Liver (tissue), 9 donors: ENCODE data around the gene UPF3A. TPM values are rescaled to one million over a fixed set of nuclear protein-coding genes. Genes with fewer than 3 reads are reported as not detected.

Experiments used
- DNase-seq: peaks from one replicate; pipeline ENCODE4 v3.0.0-alpha.2; 2017; ENCODE audit warnings: low spot score
- H3K27ac ChIP-seq, 2 donors: one replicate each; pipeline ENCODE4 v1.7.0; 2013; ENCODE audit warnings: inconsistent platforms in 2 of 2, low read length in 2 of 2, control low read depth in 1 of 2, low read depth in 1 of 2, mild to moderate bottlenecking in 1 of 2
- H3K27me3 ChIP-seq, 4 donors: one replicate each; pipeline versions ENCODE4 v1.6.1 to v1.7.0; 2013; ENCODE audit warnings: low read length in 3 of 4, inconsistent platforms in 1 of 4, mild to moderate bottlenecking in 1 of 4, moderate library complexity in 1 of 4; ENCODE audit not compliant: control insufficient read depth in 4 of 4, insufficient read depth in 4 of 4
- H3K36me3 ChIP-seq, 4 donors: one replicate each; pipeline versions ENCODE4 v1.6.1 to v1.7.0; 2013; ENCODE audit warnings: low read length in 3 of 4, mild to moderate bottlenecking in 3 of 4, low read depth in 1 of 4, moderate library complexity in 1 of 4; ENCODE audit not compliant: control insufficient read depth in 4 of 4, insufficient read depth in 3 of 4
- H3K4me1 ChIP-seq, 4 donors: one replicate each; pipeline versions ENCODE4 v1.6.1 to v1.7.0; 2013; ENCODE audit warnings: low read length in 3 of 4, mild to moderate bottlenecking in 3 of 4, moderate library complexity in 1 of 4; ENCODE audit not compliant: control insufficient read depth in 4 of 4, insufficient read depth in 4 of 4
- H3K4me3 ChIP-seq, 3 donors: one replicate each; pipeline versions ENCODE4 v1.6.1 to v1.7.0; 2013; ENCODE audit warnings: low read length in 3 of 3, control low read depth in 1 of 3, low read depth in 1 of 3, mild to moderate bottlenecking in 1 of 3
- H3K9ac ChIP-seq, 2 donors: one replicate each; pipeline ENCODE4 v1.7.0; 2013; ENCODE audit warnings: low read length in 2 of 2, mild to moderate bottlenecking in 2 of 2, moderate library complexity in 2 of 2, control low read depth in 1 of 2, low read depth in 1 of 2
- H3K9me3 ChIP-seq, 4 donors: one replicate each; pipeline versions ENCODE4 v1.6.1 to v1.7.0; 2013; ENCODE audit warnings: low read length in 3 of 4; ENCODE audit not compliant: control insufficient read depth in 4 of 4
- ATF3 ChIP-seq: IDR thresholded peaks from 2 replicates; pipeline ENCODE4 v1.6.1; 2016; ENCODE audit warnings: antibody characterized with exemption
- FOXA1 ChIP-seq: IDR thresholded peaks from 2 replicates; pipeline ENCODE4 v1.6.1; 2016; ENCODE audit warnings: antibody characterized with exemption
- GABPA ChIP-seq, 2 donors: IDR thresholded peaks in 1 of 2; conservative IDR thresholded peaks in 1 of 2; 2 replicates each; pipeline ENCODE4 v1.6.1; 2016; ENCODE audit warnings: antibody characterized with exemption in 2 of 2, mild to moderate bottlenecking in 1 of 2, moderate library complexity in 1 of 2
- HNF4A ChIP-seq, 2 donors: conservative IDR thresholded peaks; 2 replicates each; pipeline ENCODE4 v1.6.1; 2016; ENCODE audit warnings: antibody characterized with exemption in 2 of 2, mild to moderate bottlenecking in 2 of 2
- HNF4G ChIP-seq: IDR thresholded peaks from 2 replicates; pipeline ENCODE4 v1.6.1; 2016; ENCODE audit warnings: antibody characterized with exemption
- JUND ChIP-seq, 2 donors: IDR thresholded peaks; 2 replicates each; pipeline ENCODE4 v1.6.1; 2016; ENCODE audit warnings: antibody characterized with exemption in 2 of 2
- MAX ChIP-seq: IDR thresholded peaks from 2 replicates; pipeline ENCODE4 v1.6.1; 2016; ENCODE audit warnings: antibody characterized with exemption
- NR2F2 ChIP-seq: IDR thresholded peaks from 2 replicates; pipeline ENCODE4 v1.6.1; 2016; ENCODE audit warnings: antibody characterized with exemption
- REST ChIP-seq: IDR thresholded peaks from 2 replicates; pipeline ENCODE4 v1.6.1; 2016; ENCODE audit warnings: antibody characterized with exemption, mild to moderate bottlenecking
- RXRA ChIP-seq, 2 donors: IDR thresholded peaks; 2 replicates each; pipeline ENCODE4 v1.6.1; 2017 to 2018; ENCODE audit warnings: antibody characterized with exemption in 2 of 2, mild to moderate bottlenecking in 1 of 2
- SP1 ChIP-seq: IDR thresholded peaks from 2 replicates; pipeline ENCODE4 v1.6.1; 2018; ENCODE audit warnings: antibody characterized with exemption, mild to moderate bottlenecking
- TAF1 ChIP-seq: conservative IDR thresholded peaks from 2 replicates; pipeline ENCODE4 v1.6.1; 2016; ENCODE audit warnings: antibody characterized with exemption, mild to moderate bottlenecking
- WGBS: extraction: QIAGEN DNeasy Blood & Tissue Kit; methylation state at CpG from one replicate; pipeline ENCODE4 v1.1.7; 2013; 5-methylcytosine and 5-hydroxymethylcytosine counted together
- polyA plus RNA-seq, 2 donors: library from polyadenylated mRNA; stranded (reverse) in 1 of 2; unstranded in 1 of 2; fragments of 200-250 nt in 1 of 2; fragments of >200 nt in 1 of 2; fragmentation: Nextera tagmentation in 1 of 2; extraction: Ambion mirVana in 1 of 2; gene quantifications; one replicate each; pipeline versions ENCODE4 v1.2.1 to v1.2.3, GENCODE V29; 2013 to 2015
- total RNA-seq, 2 donors: library from RNA; depleted of rRNA; stranded (reverse); fragments of >200 nt; gene quantifications; one replicate each; pipeline ENCODE4 v1.2.3, GENCODE V29; 2014
- donor health status: healthy.
- donor health status: healthy.
- donor health status: healthy.
- donor health status: healthy.
- donor health status: healthy.

The UPF3A gene
- total and polyA plus RNA-seq, 4 donors = 11.0 to 26.5 (median 17.2) TPM

GRCh38 chr13:114283576-114283975, 2.2 kb downstream of the UPF3A start (continued):
- TF ChIP-seq MAX = no peak
- no peak for TF ChIP-seq NR2F2
- no peak for TF ChIP-seq JUND (IDR thresholded peaks at IDR 0.05)

- no peak overlapping the region for H3K4me3 ChIP-seq
- no peak overlapping the region for H3K27ac ChIP-seq
- H3K27me3 ChIP-seq = no peaks in the 10 kb centered on the region
- DNase-seq = no peak
- H3K36me3 ChIP-seq = peaks cover 4 to 20% (median 18%) of the 10 kb centered on the region in 4 donors
- H3K9me3 ChIP-seq = no peaks in the 10 kb centered on the region
- H3K4me1 ChIP-seq = peaks cover 3 to 18% (median 12%) of the 10 kb centered on the region in 4 donors
- 98% methylated on average over 8 of the region's 8 CpGs for WGBS
- TF ChIP-seq HNF4G (no peak), GABPA (IDR thresholded peaks at IDR 0.05 in 1 of 2, conservative IDR thresholded peaks at IDR 0.05 in 1 of 2) (no peak), MAX (no peak), NR2F2 (no peak), FOXA1 (no peak), SP1 (no peak), ATF3 (no peak), JUND (IDR thresholded peaks at IDR 0.05) (no peak)
- no peak overlapping the region for H3K9ac ChIP-seq
These were observed 3.3 kb downstream of the UPF3A start for GRCh38 chr13:114284680-114285079.

GRCh38 chr13:114285166-114285808, 3.9 kb downstream of the UPF3A start:
- DNase-seq = no peak
- H3K4me1 ChIP-seq = peaks cover 3 to 16% (median 11%) of the 10 kb centered on the region in 4 donors
- no peak overlapping the region for H3K9ac ChIP-seq
- TF ChIP-seq HNF4A (conservative IDR thresholded peaks at IDR 0.05) (no peak), REST (no peak), MAX (no peak), TAF1 (no peak), HNF4G (no peak), RXRA (IDR thresholded peaks at IDR 0.05) (no peak), SP1 (no peak), FOXA1 (no peak)
- H3K36me3 ChIP-seq = peaks cover 4 to 22% (median 18%) of the 10 kb centered on the region in 4 donors
- H3K27ac ChIP-seq = no peak overlapping the region
- no peaks in the 10 kb centered on the region for H3K27me3 ChIP-seq
- H3K9me3 ChIP-seq = no peaks in the 10 kb centered on the region
- 92% methylated on average over 4 of the region's 4 CpGs for WGBS
- H3K4me3 ChIP-seq = no peak overlapping the region
